HepG2 (cell line): ENCODE data around the gene TMEM97. TPM values are rescaled to one million over a fixed set of nuclear protein-coding genes. Genes with fewer than 3 reads are reported as not detected.
A peak's percentile ranks its signal among the peaks of the same experiment; 100 is the strongest.

Experiments used
- SMYD3 ChIP-seq: sonication (generic); formaldehyde crosslinking; IDR thresholded peaks from 2 replicates; pipeline ENCODE4 v1.8.1; 2023; ENCODE audit warnings: mild to moderate bottlenecking, missing genetic modification reagents
- TEAD2 ChIP-seq: sonication (generic); formaldehyde crosslinking; IDR thresholded peaks from 2 replicates; pipeline ENCODE4 v1.9.0; 2021; ENCODE audit warnings: missing genetic modification reagents
- THAP11 ChIP-seq: IDR thresholded peaks from 2 replicates; pipeline ENCODE4 v1.6.1; 2016; ENCODE audit warnings: missing biosample characterization, missing genetic modification reagents
- ZBTB7B ChIP-seq: sonication (generic); formaldehyde crosslinking; IDR thresholded peaks from 2 replicates; pipeline ENCODE4 v1.4.0; 2020; ENCODE audit warnings: missing genetic modification reagents
- ZEB1 ChIP-seq: IDR thresholded peaks from 2 replicates; pipeline ENCODE4 v1.6.1; 2012; ENCODE audit warnings: mild to moderate bottlenecking, low read depth, inconsistent platforms; ENCODE audit not compliant: insufficient replicate concordance
- ZNF160 ChIP-seq: sonication (generic); formaldehyde crosslinking; IDR thresholded peaks from 2 replicates; pipeline ENCODE4 v1.8.0; 2022; ENCODE audit warnings: mild to moderate bottlenecking, inconsistent platforms, missing genetic modification reagents
- ZNF30 ChIP-seq: sonication (generic); formaldehyde crosslinking; IDR thresholded peaks from 2 replicates; pipeline ENCODE4 v1.5.0; 2020; ENCODE audit warnings: mild to moderate bottlenecking, missing genetic modification reagents
- ZNF496 ChIP-seq: sonication (generic); formaldehyde crosslinking; IDR thresholded peaks from 2 replicates; pipeline ENCODE4 v1.8.1; 2023; ENCODE audit warnings: mild to moderate bottlenecking, moderate library complexity, missing genetic modification reagents; ENCODE audit not compliant: insufficient replicate concordance
- ZNF552 ChIP-seq: sonication (generic); formaldehyde crosslinking; IDR thresholded peaks from 2 replicates; pipeline ENCODE4 v1.9.0; 2022; ENCODE audit warnings: missing genetic modification reagents, mild to moderate bottlenecking, borderline replicate concordance
- ZNF557 ChIP-seq: sonication (generic); formaldehyde crosslinking; IDR thresholded peaks from 2 replicates; pipeline ENCODE4 v1.4.0; 2020; ENCODE audit warnings: missing genetic modification reagents
- ZNF670 ChIP-seq: sonication (generic); formaldehyde crosslinking; IDR thresholded peaks from 2 replicates; pipeline ENCODE4 v1.8.0; 2022; ENCODE audit warnings: mild to moderate bottlenecking, missing genetic modification reagents, borderline replicate concordance
- polyA plus RNA-seq, 8 experiments: library from polyadenylated mRNA; depleted of rRNA in 3 of 8; stranded (reverse) in 7 of 8; unstranded in 1 of 8; fragments of >200 nt; fragmentation: Illumina TruSeq in 4 of 8; extraction: Trizol in 4 of 8; gene quantifications; 2 replicates each; pipeline versions ENCODE4 v1.2.1 to v1.2.3, GENCODE V29; 2011 to 2016; ENCODE audit warnings: low read depth in 4 of 8, missing spikeins in 1 of 8, mixed read lengths in 1 of 8; ENCODE audit not compliant: insufficient read depth in 1 of 8
- total RNA-seq, 5 experiments: library from RNA; depleted of rRNA; stranded (reverse); fragments of >200 nt; fragmentation: Illumina TruSeq; extraction: Trizol; gene quantifications; 2 replicates each; pipeline ENCODE4 v1.2.3, GENCODE V29; 2016; ENCODE audit warnings: low read depth in 1 of 5
- TF ChIP-seq, protein P1 (sequence below): sonication (generic); formaldehyde crosslinking; IDR thresholded peaks from 2 replicates; pipeline ENCODE4 v1.4.0; 2020; ENCODE audit warnings: missing genetic modification reagents
- TF ChIP-seq, protein P2 (sequence below): sonication (generic); formaldehyde crosslinking; IDR thresholded peaks from 2 replicates; pipeline ENCODE4 v1.4.0; 2020; ENCODE audit warnings: mild to moderate bottlenecking, missing genetic modification reagents
- TF ChIP-seq, protein P3 (sequence below): sonication (generic); formaldehyde crosslinking; IDR thresholded peaks from 2 replicates; pipeline ENCODE4 v1.4.0; 2020; ENCODE audit warnings: missing genetic modification reagents, borderline replicate concordance
- TF ChIP-seq, protein P4 (sequence below): sonication (generic); formaldehyde crosslinking; IDR thresholded peaks from 2 replicates; pipeline ENCODE4 v1.4.0; 2020; ENCODE audit warnings: missing genetic modification reagents
- TF ChIP-seq, protein P5 (sequence below): IDR thresholded peaks from 2 replicates; pipeline ENCODE4 v1.6.1; 2016; ENCODE audit warnings: mild to moderate bottlenecking
- TF ChIP-seq, protein P6 (sequence below): sonication (generic); formaldehyde crosslinking; IDR thresholded peaks from 2 replicates; pipeline ENCODE4 v1.4.0; 2020; ENCODE audit warnings: missing genetic modification reagents, mild to moderate bottlenecking, borderline replicate concordance

TMEM97 gene
- total and polyA plus RNA-seq, 2 of the 13 experiments (the other 11 are each of a cell fraction or from before 2014, with no cell fraction given) = 69.6 to 137 TPM

DNA sequence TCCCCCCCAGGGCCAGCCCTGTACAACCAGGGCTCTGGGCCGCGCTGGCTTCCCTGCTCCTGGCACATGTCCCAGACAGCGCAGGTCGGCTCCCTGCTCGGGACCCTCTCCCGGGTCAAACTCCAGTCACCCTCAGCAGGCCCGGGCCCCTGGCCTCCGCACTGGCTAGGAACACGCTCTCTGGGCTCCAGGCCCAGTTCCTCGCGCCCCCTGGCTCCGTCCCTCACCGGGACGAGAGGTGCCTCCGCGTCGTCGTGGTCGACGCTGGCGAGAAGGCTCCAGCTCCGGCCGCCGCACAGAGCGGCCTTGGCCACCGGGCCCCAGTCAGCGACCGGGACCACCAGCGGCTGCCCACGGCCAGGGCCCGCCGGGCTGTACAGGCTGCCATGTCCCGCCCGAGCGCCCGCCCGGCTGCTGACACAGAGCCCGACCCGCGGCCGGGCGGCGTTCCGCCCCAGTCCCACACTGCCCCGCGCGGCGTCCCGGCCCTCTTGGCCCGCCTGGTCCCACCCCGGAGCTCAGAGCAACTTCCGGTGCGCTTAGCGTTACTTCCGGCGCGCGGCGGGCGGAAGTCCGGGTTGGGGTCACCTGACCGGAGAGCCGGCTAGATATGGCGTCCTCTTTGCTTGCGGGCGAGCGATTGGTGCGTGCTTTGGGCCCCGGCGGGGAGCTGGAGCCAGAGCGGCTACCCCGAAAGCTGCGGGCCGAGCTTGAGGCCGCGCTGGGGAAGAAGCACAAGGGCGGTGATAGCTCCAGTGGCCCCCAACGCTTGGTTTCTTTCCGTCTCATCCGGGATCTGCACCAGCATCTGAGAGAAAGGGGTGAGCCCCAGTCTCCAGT is 38.3 kb downstream of the TMEM97 start, which contains the start of gene POLDIP2 (continued):
- TF ChIP-seq, protein P1, sequence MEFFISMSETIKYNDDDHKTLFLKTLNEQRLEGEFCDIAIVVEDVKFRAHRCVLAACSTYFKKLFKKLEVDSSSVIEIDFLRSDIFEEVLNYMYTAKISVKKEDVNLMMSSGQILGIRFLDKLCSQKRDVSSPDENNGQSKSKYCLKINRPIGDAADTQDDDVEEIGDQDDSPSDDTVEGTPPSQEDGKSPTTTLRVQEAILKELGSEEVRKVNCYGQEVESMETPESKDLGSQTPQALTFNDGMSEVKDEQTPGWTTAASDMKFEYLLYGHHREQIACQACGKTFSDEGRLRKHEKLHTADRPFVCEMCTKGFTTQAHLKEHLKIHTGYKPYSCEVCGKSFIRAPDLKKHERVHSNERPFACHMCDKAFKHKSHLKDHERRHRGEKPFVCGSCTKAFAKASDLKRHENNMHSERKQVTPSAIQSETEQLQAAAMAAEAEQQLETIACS (CRISPR knock-in tag) = no peak
- TF ChIP-seq ZNF160 (CRISPR knock-in tag) (no peak), ZNF557 (CRISPR knock-in tag) (no peak), SMYD3 (CRISPR knock-in tag) (peak; percentile 92), ZNF496 (CRISPR knock-in tag) (no peak), ZNF670 (peak; percentile 72; the same call in 1 of the 2 replicates), THAP11 (peak; percentile 97), ZBTB7B (peak; percentile 77; the same call in 1 of the 2 replicates), TEAD2 (CRISPR knock-in tag) (no peak), ZNF30 (CRISPR knock-in tag) (no peak), ZEB1 (no peak), ZNF552 (CRISPR knock-in tag) (peak; percentile 46; the same call in 1 of the 2 replicates)
- TF ChIP-seq, protein P2, sequence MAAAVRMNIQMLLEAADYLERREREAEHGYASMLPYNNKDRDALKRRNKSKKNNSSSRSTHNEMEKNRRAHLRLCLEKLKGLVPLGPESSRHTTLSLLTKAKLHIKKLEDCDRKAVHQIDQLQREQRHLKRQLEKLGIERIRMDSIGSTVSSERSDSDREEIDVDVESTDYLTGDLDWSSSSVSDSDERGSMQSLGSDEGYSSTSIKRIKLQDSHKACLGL (CRISPR knock-in tag) = peak; percentile 73
- TF ChIP-seq, protein P3, sequence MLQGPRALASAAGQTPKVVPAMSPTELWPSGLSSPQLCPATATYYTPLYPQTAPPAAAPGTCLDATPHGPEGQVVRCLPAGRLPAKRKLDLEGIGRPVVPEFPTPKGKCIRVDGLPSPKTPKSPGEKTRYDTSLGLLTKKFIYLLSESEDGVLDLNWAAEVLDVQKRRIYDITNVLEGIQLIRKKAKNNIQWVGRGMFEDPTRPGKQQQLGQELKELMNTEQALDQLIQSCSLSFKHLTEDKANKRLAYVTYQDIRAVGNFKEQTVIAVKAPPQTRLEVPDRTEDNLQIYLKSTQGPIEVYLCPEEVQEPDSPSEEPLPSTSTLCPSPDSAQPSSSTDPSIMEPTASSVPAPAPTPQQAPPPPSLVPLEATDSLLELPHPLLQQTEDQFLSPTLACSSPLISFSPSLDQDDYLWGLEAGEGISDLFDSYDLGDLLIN = no peak
- TF ChIP-seq, protein P4, sequence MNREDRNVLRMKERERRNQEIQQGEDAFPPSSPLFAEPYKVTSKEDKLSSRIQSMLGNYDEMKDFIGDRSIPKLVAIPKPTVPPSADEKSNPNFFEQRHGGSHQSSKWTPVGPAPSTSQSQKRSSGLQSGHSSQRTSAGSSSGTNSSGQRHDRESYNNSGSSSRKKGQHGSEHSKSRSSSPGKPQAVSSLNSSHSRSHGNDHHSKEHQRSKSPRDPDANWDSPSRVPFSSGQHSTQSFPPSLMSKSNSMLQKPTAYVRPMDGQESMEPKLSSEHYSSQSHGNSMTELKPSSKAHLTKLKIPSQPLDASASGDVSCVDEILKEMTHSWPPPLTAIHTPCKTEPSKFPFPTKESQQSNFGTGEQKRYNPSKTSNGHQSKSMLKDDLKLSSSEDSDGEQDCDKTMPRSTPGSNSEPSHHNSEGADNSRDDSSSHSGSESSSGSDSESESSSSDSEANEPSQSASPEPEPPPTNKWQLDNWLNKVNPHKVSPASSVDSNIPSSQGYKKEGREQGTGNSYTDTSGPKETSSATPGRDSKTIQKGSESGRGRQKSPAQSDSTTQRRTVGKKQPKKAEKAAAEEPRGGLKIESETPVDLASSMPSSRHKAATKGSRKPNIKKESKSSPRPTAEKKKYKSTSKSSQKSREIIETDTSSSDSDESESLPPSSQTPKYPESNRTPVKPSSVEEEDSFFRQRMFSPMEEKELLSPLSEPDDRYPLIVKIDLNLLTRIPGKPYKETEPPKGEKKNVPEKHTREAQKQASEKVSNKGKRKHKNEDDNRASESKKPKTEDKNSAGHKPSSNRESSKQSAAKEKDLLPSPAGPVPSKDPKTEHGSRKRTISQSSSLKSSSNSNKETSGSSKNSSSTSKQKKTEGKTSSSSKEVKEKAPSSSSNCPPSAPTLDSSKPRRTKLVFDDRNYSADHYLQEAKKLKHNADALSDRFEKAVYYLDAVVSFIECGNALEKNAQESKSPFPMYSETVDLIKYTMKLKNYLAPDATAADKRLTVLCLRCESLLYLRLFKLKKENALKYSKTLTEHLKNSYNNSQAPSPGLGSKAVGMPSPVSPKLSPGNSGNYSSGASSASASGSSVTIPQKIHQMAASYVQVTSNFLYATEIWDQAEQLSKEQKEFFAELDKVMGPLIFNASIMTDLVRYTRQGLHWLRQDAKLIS (CRISPR knock-in tag) = no peak
- TF ChIP-seq, protein P5, sequence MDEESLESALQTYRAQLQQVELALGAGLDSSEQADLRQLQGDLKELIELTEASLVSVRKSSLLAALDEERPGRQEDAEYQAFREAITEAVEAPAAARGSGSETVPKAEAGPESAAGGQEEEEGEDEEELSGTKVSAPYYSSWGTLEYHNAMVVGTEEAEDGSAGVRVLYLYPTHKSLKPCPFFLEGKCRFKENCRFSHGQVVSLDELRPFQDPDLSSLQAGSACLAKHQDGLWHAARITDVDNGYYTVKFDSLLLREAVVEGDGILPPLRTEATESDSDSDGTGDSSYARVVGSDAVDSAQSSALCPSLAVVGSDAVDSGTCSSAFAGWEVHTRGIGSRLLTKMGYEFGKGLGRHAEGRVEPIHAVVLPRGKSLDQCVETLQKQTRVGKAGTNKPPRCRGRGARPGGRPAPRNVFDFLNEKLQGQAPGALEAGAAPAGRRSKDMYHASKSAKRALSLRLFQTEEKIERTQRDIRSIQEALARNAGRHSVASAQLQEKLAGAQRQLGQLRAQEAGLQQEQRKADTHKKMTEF (CRISPR knock-in tag) = peak; percentile 88
- TF ChIP-seq, protein P6, sequence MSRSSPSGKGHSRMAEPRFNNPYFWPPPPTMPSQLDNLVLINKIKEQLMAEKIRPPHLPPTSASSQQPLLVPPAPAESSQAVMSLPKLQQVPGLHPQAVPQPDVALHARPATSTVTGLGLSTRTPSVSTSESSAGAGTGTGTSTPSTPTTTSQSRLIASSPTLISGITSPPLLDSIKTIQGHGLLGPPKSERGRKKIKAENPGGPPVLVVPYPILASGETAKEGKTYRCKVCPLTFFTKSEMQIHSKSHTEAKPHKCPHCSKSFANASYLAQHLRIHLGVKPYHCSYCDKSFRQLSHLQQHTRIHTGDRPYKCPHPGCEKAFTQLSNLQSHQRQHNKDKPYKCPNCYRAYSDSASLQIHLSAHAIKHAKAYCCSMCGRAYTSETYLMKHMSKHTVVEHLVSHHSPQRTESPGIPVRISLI (CRISPR knock-in tag) = no peak; the same call in 1 of the 2 replicates
